ENCODE results near the gene WHAMM.

GRCh38 chr15:82799183-82799841 lies 10.1 kb upstream of the WHAMM start:
- TF ChIP-seq GATA2 (IDR thresholded peaks at IDR 0.05; ENCODE audit: low read depth, low read length), result no peak
- TF ChIP-seq GATA3 (IDR thresholded peaks at IDR 0.05; ENCODE audit: low read depth, low read length), result no peak
